ENCODE measurements around the gene VEGFA.

VEGFA gene

DNA sequence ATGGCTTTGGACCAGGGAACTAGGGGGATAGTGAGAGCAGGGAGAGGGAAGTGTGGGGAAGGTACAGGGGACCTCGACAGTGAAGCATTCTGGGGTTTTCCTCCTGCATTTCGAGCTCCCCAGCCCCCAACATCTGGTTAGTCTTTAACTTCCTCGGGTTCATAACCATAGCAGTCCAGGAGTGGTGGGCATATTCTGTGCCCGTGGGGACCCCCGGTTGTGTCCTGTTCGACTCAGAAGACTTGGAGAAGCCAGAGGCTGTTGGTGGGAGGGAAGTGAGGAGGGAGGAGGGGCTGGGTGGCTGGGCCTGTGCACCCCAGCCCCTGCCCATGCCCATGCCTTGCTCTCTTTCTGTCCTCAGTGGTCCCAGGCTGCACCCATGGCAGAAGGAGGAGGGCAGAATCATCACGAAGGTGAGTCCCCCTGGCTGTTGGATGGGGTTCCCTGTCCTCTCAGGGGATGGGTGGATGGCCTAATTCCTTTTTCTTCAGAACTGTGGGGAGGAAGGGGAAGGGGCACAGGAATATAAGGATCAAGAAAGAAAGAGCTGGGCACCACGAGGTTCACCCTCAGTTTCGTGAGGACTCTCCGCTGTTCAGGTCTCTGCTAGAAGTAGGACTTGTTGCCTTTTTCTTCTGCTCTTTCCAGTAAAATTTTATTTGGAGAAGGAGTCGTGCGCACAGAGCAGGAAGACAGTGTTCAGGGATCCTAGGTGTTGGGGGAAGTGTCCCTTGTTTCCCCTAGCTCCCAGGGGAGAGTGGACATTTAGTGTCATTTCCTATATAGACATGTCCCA is 4.2 kb downstream of the VEGFA start:
- no peak for DNase-seq

DNA sequence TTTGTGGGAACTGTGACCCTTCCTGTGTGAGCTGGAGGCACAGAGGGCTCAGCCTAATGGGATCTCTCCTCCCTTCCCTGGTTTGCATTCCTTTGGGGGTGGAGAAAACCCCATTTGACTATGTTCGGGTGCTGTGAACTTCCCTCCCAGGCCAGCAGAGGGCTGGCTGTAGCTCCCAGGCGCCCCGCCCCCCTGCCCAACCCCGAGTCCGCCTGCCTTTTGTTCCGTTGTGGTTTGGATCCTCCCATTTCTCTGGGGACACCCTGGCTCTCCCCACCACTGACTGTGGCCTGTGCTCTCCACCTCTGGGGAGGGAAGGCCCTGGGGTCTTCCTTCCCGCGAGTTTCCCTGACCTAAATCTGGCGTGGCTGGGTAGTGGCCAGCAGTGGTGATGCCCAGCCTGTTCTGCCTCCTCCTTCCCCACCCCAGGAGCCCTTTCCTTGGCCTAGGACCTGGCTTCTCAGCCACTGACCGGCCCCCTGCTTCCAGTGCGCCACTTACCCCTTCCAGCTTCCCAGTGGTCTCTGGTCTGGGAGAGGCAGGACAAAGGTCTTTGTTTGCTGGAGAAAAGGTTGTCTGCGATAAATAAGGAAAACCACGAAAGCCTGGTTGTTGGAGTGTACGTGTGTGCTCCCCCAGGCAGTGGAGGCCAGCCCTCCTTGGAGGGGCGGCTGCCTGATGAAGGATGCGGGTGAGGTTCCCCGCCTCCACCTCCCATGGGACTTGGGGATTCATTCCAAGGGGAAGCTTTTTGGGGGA is 4.9 kb downstream of the VEGFA start:
- DNase-seq = peak; percentile 11 to 39 (median 13)

DNA sequence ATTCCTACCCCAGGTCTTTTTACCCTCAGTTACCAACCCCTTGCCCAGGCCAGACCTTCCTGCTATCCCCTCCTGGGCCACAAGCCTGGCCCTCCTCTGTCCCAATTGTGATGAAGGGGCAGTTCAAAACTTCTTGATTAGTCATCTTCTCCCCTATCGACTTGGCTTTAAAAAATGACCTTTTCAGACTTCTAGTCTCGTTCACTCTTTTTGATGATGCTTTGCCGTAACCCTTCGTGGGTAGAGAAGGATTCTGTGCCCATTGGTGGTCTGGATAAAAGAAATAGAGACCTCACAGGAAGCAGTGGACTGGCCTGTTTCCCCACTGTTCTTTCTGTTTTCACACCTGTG is 5.5 kb downstream of the VEGFA start:
- DNase-seq = no peak

DNA sequence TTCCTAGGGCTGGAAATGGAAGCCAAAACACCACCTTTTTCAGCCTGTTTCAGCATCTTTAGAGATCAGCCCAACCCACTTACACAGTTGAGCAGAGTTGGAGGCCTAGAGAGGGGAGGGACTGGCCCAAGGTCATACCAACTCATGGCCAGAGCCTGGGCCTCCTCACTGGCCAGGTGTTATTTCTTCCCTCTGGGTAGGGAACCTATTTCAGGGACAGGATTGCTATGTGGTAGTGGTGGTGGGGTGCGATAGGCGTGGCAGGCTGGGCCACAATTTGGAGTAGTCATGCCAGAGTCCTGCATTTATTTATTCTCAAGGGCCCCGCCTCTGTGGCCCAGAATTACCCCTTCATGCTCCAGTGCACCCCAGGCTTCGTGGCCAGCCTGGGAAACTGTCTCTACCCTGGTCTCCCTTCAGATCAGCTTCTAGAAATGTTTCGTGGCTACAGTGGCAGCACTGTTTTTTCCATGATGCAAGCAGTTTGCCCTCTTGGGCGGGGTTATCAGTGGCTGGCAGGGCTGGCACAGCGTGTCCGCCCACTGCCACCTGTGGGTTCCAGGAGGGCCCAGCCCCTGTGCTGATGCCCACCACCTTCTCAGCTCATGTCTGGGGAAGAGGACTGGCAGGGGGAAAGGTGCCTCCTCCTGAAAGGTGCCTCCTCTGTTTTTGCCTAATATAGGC is 6.2 kb downstream of the VEGFA start:
- no peak for DNase-seq

DNA sequence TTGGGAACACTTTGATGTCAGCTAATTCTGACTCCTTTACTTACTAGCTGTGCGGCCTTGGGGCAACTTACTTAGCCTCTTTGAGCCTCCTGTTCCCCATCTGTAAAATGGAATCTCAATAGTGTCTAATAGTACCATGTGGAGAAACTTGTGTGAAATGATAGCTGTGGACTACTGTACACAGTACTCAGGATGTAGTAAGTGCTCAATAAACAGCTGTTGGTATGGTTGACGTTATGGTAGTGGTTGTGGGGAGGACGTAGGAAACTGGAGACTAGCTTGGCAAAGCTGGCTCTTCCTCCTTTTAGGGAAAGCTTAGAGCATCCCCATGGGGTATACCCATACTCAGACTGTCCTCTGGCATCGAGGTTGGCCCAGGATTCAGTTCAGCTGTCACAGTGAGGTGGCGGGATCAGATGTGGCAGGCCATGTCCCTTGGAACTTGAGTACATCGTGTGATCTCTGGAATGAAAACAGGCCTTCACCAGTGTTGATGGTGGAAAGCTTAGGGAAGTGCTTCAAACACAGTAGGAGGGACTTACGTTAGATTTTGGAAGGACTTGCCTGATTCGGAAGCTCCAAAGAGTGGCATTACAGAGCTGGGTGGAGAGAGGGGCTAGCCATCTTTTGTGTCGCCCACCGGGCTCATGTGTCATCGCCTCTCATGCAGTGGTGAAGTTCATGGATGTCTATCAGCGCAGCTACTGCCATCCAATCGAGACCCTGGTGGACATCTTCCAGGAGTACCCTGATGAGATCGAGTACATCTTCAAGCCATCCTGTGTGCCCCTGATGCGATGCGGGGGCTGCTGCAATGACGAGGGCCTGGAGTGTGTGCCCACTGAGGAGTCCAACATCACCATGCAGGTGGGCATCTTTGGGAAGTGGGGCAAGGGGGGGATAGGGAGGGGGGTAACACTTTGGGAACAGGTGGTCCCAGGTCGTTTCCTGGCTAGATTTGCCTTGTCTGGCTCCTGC is 7.1 kb downstream of the VEGFA start:
- DNase-seq = no peak

DNA sequence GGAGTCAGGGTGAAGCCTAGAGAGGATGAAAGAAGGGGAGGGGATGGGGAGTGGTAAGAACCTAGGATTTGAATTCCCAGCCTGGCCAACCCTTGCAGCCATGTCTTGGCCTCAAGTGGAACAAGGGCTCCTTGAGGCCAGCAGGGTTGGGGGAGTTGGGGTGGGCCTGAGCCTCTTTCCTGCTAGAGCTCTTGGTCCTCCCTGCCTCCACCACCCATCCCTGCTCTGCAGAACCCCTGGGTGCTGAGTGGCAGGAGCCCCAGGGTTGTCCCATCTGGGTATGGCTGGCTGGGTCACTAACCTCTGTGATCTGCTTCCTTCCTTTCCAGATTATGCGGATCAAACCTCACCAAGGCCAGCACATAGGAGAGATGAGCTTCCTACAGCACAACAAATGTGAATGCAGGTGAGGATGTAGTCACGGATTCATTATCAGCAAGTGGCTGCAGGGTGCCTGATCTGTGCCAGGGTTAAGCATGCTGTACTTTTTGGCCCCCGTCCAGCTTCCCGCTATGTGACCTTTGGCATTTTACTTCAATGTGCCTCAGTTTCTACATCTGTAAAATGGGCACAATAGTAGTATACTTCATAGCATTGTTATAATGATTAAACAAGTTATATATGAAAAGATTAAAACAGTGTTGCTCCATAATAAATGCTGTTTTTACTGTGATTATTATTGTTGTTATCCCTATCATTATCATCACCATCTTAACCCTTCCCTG is 8.3 kb downstream of the VEGFA start:
- DNase-seq = no peak

DNA sequence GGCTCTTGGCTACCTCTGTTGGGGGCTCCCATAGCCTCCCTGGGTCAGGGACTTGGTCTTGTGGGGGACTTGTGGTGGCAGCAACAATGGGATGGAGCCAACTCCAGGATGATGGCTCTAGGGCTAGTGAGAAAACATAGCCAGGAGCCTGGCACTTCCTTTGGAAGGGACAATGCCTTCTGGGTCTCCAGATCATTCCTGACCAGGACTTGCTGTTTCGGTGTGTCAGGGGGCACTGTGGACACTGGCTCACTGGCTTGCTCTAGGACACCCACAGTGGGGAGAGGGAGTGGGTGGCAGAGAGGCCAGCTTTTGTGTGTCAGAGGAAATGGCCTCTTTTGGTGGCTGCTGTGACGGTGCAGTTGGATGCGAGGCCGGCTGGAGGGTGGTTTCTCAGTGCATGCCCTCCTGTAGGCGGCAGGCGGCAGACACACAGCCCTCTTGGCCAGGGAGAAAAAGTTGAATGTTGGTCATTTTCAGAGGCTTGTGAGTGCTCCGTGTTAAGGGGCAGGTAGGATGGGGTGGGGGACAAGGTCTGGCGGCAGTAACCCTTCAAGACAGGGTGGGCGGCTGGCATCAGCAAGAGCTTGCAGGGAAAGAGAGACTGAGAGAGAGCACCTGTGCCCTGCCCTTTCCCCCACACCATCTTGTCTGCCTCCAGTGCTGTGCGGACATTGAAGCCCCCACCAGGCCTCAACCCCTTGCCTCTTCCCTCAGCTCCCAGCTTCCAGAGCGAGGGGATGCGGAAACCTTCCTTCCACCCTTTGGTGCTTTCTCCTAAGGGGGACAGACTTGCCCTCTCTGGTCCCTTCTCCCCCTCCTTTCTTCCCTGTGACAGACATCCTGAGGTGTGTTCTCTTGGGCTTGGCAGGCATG is 9.2 kb downstream of the VEGFA start:
- DNase-seq = no peak

DNA sequence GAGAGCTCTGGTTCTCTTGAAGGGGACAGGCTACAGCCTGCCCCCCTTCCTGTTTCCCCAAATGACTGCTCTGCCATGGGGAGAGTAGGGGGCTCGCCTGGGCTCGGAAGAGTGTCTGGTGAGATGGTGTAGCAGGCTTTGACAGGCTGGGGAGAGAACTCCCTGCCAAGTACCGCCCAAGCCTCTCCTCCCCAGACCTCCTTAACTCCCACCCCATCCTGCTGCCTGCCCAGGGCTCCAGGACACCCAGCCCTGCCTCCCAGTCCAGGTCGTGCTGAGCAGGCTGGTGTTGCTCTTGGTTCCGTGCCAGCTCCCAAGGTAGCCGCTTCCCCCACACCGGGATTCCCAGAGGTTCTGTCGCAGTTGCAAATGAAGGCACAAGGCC is 9.8 kb downstream of the VEGFA start:
- no peak for DNase-seq

DNA sequence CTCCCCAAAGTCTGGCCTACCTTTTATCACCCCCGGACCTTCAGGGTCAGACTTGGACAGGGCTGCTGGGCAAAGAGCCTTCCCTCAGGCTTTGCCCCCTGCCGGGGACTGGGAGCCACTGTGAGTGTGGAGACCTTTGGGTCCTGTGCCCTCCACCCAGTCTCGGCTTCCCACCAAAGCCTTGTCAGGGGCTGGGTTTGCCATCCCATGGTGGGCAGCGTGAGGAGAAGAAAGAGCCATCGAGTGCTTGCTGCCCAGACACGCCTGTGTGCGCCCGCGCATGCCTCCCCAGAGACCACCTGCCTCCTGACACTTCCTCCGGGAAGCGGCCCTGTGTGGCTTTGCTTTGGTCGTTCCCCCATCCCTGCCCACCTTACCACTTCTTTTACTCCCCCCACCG is 10.3 kb downstream of the VEGFA start:
- DNase-seq = no peak

DNA sequence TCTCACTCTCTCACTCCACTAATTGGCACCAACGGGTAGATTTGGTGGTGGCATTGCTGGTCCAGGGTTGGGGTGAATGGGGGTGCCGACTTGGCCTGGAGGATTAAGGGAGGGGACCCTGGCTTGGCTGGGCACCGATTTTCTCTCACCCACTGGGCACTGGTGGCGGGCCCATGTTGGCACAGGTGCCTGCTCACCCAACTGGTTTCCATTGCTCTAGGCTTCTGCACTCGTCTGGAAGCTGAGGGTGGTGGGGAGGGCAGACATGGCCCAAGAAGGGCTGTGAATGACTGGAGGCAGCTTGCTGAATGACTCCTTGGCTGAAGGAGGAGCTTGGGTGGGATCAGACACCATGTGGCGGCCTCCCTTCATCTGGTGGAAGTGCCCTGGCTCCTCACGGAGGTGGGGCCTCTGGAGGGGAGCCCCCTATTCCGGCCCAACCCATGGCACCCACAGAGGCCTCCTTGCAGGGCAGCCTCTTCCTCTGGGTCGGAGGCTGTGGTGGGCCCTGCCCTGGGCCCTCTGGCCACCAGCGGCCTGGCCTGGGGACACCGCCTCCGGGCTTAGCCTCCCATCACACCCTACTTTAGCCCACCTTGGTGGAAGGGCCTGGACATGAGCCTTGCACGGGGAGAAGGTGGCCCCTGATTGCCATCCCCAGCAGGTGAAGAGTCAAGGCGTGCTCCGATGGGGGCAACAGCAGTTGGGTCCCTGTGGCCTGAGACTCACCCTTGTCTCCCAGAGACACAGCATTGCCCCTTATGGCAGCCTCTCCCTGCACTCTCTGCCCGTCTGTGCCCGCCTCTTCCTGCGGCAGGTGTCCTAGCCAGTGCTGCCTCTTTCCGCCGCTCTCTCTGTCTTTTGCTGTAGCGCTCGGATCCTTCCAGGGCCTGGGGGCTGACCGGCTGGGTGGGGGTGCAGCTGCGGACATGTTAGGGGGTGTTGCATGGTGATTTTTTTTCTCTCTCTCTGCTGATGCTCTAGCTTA is 11.2 kb downstream of the VEGFA start:
- no peak for DNase-seq

DNA sequence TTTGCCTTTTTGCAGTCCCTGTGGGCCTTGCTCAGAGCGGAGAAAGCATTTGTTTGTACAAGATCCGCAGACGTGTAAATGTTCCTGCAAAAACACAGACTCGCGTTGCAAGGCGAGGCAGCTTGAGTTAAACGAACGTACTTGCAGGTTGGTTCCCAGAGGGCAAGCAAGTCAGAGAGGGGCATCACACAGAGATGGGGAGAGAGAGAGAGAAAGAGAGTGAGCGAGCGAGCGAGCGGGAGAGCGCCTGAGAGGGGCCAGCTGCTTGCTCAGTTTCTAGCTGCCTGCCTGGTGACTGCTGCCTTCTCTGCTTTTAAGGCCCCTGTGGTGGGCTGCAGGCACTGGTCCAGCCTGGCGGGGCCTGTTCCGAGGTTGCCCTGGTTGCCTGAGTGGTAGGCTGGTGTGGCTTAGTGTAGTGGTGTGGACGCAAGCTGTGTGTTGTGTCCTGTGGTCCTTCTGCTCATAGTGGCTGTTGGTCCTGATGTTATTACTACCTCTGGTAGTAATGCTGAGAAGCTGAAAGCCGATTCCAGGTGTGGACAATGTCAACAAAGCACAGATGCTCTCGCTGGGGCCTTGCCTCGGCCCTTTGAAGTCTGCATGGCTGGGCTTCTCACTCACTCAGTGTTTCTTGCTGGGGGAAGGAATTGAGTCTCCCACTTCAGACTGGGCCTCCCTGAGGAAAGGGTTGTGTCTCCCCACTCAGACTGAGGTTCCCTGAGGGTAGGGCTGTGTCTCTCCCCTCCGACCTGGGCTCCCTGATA is 12.1 kb downstream of the VEGFA start:
- no peak for DNase-seq

DNA sequence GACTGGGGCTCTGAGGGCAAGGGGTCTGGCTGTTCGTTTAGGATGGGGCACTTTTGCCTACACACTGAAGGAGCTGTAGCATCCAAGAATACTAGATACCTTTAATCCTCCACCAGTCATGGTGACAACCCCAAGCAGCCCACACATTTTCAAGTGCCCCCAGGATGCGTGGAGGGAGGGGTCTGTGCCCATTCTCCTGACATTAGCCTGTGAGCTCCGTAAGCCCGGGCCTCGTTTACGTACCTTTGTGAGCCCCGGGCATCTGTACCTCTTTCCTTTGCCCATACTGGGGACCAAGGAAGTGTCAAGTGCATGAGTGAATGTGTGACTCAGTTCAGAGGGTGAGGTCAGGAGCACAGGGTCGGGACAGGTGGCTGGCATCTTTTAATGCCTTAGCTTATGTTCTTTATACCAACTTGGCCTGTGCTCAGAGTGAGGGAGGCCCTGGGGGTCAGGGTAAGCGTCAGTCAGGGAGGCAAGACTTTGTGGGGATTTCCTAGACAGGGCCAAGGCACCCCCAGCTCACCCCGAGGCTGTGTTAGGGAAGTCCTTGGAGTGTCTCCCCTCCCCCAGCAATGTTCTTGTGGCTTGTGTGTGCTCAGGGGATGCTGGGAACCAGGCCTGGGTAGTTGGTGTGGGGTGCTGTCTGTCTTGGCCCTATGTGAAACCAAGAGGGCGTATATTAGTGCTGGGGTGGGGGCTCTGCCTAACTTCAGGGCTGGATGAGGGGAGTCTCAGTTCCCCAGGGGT is 12.9 kb downstream of the VEGFA start:
- no peak for DNase-seq

DNA sequence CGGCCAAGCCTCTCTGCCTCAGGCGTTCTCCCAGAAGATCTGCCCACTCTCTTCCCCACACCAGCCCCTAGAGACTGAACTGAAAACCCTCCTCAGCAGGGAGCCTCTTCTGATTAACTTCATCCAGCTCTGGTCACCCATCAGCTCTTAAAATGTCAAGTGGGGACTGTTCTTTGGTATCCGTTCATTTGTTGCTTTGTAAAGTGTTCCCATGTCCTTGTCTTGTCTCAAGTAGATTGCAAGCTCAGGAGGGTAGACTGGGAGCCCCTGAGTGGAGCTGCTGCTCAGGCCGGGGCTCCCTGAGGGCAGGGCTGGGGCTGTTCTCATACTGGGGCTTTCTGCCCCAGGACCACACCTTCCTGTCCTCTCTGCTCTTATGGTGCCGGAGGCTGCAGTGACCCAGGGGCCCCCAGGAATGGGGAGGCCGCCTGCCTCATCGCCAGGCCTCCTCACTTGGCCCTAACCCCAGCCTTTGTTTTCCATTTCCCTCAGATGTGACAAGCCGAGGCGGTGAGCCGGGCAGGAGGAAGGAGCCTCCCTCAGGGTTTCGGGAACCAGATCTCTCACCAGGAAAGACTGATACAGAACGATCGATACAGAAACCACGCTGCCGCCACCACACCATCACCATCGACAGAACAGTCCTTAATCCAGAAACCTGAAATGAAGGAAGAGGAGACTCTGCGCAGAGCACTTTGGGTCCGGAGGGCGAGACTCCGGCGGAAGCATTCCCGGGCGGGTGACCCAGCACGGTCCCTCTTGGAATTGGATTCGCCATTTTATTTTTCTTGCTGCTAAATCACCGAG is 14.2 kb downstream of the VEGFA start:
- DNase-seq = no peak

DNA sequence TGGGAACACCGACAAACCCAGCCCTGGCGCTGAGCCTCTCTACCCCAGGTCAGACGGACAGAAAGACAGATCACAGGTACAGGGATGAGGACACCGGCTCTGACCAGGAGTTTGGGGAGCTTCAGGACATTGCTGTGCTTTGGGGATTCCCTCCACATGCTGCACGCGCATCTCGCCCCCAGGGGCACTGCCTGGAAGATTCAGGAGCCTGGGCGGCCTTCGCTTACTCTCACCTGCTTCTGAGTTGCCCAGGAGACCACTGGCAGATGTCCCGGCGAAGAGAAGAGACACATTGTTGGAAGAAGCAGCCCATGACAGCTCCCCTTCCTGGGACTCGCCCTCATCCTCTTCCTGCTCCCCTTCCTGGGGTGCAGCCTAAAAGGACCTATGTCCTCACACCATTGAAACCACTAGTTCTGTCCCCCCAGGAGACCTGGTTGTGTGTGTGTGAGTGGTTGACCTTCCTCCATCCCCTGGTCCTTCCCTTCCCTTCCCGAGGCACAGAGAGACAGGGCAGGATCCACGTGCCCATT is 15.3 kb downstream of the VEGFA start:
- no peak for DNase-seq

DNA sequence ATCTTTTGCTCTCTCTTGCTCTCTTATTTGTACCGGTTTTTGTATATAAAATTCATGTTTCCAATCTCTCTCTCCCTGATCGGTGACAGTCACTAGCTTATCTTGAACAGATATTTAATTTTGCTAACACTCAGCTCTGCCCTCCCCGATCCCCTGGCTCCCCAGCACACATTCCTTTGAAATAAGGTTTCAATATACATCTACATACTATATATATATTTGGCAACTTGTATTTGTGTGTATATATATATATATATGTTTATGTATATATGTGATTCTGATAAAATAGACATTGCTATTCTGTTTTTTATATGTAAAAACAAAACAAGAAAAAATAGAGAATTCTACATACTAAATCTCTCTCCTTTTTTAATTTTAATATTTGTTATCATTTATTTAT is 15.9 kb downstream of the VEGFA start:
- no peak for DNase-seq

DNA sequence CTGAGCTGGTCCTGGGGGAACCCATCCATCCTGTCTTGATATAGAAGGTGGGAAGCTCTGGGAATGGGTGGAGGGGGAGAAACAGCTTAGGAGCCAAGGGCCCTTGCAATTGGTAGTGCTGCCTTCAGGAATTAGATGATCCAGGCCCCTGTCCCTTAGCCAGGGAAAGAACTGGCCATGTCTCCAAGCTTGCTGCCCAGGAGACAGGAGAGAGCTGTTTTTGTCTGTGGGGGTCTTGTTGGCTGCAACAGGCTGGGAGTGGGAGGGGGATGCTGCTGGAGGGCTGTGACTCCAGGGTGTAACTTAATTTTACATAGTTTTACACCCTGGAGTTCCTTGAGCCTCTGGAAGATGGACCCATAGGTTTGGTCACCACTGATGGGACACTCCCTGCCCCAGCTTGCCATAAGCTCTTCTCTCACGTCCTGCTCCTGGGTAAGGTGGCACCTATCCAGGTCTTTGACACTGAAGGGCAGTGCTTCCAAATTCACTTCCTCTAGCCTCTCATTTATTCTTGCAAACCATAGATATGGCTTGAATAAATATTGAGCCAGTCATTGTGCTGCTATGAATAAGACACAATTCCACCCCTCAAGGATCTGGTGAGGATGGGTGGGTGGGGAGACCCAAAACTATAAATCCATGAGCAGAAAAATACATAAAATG is 16.8 kb downstream of the VEGFA start:
- no peak for DNase-seq
